Body of pancreas (tissue), 4 donors: ENCODE data around the gene ZBTB48. TPM values are rescaled to one million over a fixed set of nuclear protein-coding genes. Genes with fewer than 3 reads are reported as not detected.

ENCODE experiments used
- ATAC-seq: fragments of 150-250 bp; one replicate; pipeline ENCODE4 v1.9.1; 2016
- DNase-seq, 4 donors: peaks; one replicate each; pipeline ENCODE4 v3.0.0-alpha.2; 2019
- H3K27ac ChIP-seq, 4 donors: fragments of 200-600 bp; sonication (generic); 1 replicate in 3 of 4; 2 replicates in 1 of 4; pipeline versions ENCODE4 v1.5.1 to v1.6.1; 2016 to 2019; ENCODE audit warnings: mild to moderate bottlenecking in 1 of 4, mixed read lengths in 1 of 4, moderate library complexity in 1 of 4
- H3K27me3 ChIP-seq, 2 donors: fragments of 200-600 bp; sonication (generic); one replicate each; pipeline ENCODE4 v1.6.0; 2016; ENCODE audit warnings: mild to moderate bottlenecking in 1 of 2
- H3K36me3 ChIP-seq, 2 donors: fragments of 200-600 bp; sonication (generic); replicated peaks in 1 of 2; 2 replicates each; pipeline ENCODE4 v1.5.1; 2016; ENCODE audit warnings: low read depth in 2 of 2; ENCODE audit not compliant: insufficient read depth in 1 of 2
- H3K4me1 ChIP-seq: fragments of 200-600 bp; sonication (generic); one replicate; pipeline ENCODE4 v1.6.0; 2016
- H3K4me3 ChIP-seq, 2 donors: fragments of 200-600 bp; sonication (generic); 1 replicate in 1 of 2; 2 replicates in 1 of 2; pipeline ENCODE4 v1.5.1; 2016 to 2019
- H3K9me3 ChIP-seq, 3 donors: fragments of 200-600 bp; sonication (generic); 1 replicate in 2 of 3; 2 replicates in 1 of 3; pipeline ENCODE4 v1.5.1; 2016
- POLR2A ChIP-seq, 3 donors: fragments of 450-650 bp; IDR thresholded peaks; one replicate each; pipeline ENCODE4 v1.6.1; 2016; ENCODE audit warnings: antibody characterized with exemption in 3 of 3, mild to moderate bottlenecking in 2 of 3
- WGBS, 2 donors: methylation state at CpG; one replicate each; pipeline ENCODE4 v1.1.5; 2017; 5-methylcytosine and 5-hydroxymethylcytosine counted together
- intact Hi-C: fragments of 100-400 bp; cut with DNase I; formaldehyde crosslinking; loops from one replicate; pipeline ENCODE4 v1.15.1; 2023
- total RNA-seq, 2 donors: library from RNA; depleted of rRNA; stranded (reverse); fragments of >200 nt; gene quantifications; one replicate each; pipeline ENCODE4 v1.1.0, GENCODE V29; 2016
- TF ChIP-seq, protein P1 (sequence below), 7 experiments: fragments of 450-650 bp in 4 of 7; fragments of 200-600 bp in 3 of 7; sonication (generic) in 3 of 7; IDR thresholded peaks; one replicate each; pipeline ENCODE4 v1.5.1; 2016 to 2019; ENCODE audit warnings: antibody characterized with exemption in 7 of 7

ZBTB48 gene
- total RNA-seq, 2 donors from 2014 or later: 17.4 to 37.6 TPM

DNA sequence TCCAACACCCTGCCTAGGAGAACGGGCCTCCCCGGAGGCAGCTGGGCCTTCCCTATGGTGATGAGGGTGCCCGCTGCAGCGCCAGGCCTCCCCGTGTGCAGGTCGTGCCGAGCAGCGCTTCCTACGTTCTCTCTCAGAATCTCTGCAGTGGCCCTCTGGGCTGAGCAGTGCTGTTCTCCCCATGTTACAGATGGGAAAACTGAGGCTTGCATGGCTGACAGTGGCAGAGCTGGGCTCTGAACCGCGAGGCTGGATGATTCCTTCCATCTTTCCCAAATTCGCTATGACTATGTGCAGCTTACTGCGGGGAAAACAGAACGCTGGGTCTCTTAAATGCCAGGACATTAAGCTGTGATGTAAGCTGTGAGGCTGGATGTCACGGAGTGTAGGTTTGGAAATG, 14.0 kb downstream of the ZBTB48 start:
- intact Hi-C loops: no loop called here
- Histone ChIP-seq H3K36me3 (peaks cover 10 to 43% of the 10 kb centered on the region in 2 donors), H3K4me3 (no peak overlapping the region), H3K27me3 (no peaks in the 10 kb centered on the region), H3K4me1 (peaks cover 42% of the 10 kb centered on the region), H3K9me3 (no peaks in the 10 kb centered on the region), H3K27ac (no peak overlapping the region)
- WGBS, 2 donors: 95% methylated on average over 7 to 15 of the region's 15 CpGs
- DNase-seq (no peak), ATAC-seq (no peak)
- TF ChIP-seq POLR2A (IDR thresholded peaks at IDR 0.05): no peak
- TF ChIP-seq, protein P1, sequence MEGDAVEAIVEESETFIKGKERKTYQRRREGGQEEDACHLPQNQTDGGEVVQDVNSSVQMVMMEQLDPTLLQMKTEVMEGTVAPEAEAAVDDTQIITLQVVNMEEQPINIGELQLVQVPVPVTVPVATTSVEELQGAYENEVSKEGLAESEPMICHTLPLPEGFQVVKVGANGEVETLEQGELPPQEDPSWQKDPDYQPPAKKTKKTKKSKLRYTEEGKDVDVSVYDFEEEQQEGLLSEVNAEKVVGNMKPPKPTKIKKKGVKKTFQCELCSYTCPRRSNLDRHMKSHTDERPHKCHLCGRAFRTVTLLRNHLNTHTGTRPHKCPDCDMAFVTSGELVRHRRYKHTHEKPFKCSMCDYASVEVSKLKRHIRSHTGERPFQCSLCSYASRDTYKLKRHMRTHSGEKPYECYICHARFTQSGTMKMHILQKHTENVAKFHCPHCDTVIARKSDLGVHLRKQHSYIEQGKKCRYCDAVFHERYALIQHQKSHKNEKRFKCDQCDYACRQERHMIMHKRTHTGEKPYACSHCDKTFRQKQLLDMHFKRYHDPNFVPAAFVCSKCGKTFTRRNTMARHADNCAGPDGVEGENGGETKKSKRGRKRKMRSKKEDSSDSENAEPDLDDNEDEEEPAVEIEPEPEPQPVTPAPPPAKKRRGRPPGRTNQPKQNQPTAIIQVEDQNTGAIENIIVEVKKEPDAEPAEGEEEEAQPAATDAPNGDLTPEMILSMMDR (IDR thresholded peaks at IDR 0.05): no peak

DNA sequence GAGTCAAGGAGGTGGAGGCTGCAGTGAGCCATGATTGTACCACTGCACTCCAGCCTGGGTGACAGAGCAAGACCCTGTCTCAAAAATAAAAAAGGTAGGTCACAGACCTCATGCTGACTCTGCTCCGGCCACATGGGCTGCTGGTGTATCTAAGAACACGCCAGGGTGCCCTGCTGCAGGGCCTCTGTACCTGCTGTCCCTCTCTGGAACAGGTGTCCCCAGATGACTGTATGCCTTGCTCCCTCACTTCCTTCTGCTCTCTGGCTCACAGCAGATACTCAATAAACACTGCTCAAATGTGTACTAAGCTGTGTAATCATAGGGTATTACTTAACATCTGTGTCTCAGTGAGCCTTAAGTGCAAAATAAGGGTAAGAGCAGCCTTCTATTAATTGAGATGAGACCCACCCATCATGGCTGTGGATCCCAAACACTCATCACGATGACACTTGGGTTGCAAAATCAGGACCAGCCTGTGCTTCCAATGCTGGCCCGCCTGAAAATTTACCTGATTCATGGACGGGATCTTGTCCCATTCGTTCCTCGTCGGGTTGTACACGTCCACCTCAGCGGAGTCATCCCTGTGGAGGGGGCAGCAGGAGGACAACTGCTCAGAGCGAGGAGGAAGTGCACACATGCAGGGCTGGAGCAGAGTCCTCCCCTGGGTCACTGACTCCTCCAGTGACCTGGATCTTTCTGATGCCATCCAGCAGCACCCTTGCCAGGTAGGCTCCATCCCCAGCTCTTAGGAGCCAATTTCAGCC, 15.4 kb downstream of the ZBTB48 start:
- 86 to 90% methylated on average over 11 of the region's 11 CpGs for WGBS, 2 donors
- Histone ChIP-seq H3K27me3 (no peaks in the 10 kb centered on the region), H3K36me3 (peaks cover 10 to 35% of the 10 kb centered on the region in 2 donors), H3K9me3 (no peaks in the 10 kb centered on the region), H3K4me3 (no peak overlapping the region), H3K27ac (peak overlapping the region in 1 of 4 donors; percentile 17), H3K4me1 (peaks cover 44% of the 10 kb centered on the region)
- TF ChIP-seq, protein P1 (IDR thresholded peaks at IDR 0.05): no peak
- TF ChIP-seq POLR2A (IDR thresholded peaks at IDR 0.05): no peak
- no peak for ATAC-seq
- peak in 2 of 4 donors; percentile 41 to 42 for DNase-seq
- intact Hi-C loops: no loop called here

DNA sequence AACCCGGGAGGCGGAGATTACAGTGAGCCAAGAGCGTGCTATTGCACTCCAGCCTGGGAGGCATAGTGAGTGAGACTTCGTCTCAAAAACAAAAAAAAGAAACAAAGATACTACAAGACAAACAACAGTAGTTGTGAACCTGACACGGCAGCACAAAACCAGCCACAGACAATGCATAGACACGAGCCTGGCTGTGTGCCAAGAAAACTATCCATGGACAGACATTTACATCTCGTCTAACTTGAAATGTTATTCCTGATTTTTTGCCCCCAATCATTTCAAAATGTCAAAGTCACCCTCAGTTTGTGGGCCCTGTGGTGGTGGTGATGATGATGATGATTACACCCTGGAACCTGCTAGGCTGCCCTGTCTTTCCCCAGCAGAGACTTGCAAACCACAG, 16.6 kb downstream of the ZBTB48 start:
- 51 to 56% methylated on average over 7 of the region's 7 CpGs for WGBS, 2 donors
- Histone ChIP-seq H3K27ac (peak overlapping the region in 1 of 4 donors; percentile 31), H3K4me3 (no peak overlapping the region), H3K4me1 (peaks cover 51% of the 10 kb centered on the region), H3K36me3 (peaks cover 10 to 35% of the 10 kb centered on the region in 2 donors), H3K9me3 (no peaks in the 10 kb centered on the region), H3K27me3 (no peaks in the 10 kb centered on the region)
- no peak for TF ChIP-seq POLR2A (IDR thresholded peaks at IDR 0.05)
- TF ChIP-seq, protein P1 (IDR thresholded peaks at IDR 0.05): no peak
- ATAC-seq: no peak
- no peak for DNase-seq
- intact Hi-C loops: no loop called here

DNA sequence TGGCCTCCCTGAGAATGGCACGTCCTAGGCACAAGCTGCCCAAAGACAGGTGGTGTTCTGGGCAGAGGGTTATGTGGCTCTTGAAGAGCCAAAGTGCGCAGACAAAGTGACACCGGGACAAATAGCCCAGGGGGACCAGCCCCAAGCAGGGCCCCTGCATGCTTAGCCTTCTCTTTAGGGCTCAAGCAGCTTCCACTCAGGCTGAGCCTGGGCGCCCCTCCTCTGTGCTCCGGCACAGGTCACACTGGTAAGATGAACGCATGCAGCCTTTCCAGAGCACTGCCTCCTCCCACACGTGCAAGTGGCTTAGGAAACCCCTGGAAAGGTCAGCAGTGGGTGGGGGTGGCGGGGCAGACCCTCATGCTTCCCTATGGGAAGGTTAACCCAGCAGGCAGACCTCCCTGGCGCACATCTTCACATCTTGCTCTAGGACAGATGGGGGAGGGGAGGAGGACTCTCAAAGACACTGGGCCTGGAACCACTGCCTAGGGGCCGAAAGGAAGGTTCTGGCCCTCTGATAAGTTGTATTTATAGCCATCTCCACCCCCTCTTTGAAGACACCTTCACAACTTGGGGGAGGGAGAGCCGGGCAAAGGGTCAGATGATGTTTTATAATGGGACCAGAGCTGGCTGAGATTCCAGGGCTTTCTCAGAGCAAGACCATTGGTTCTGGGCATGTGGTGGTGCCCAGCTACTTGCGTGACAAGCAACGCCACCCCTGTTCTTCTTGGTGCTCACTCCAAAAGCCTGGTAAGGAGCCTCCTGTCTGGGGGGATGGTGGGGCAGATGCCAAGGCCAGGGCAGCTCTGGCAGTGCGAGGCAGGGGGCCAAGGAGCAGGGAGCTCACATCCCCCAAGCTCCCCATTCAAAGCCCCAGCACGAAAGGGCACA, 17.3 kb downstream of the ZBTB48 start:
- H3K4me3 ChIP-seq: no peak overlapping the region
- WGBS, 2 donors: 58 to 70% methylated on average over 11 to 15 of the region's 15 CpGs

DNA sequence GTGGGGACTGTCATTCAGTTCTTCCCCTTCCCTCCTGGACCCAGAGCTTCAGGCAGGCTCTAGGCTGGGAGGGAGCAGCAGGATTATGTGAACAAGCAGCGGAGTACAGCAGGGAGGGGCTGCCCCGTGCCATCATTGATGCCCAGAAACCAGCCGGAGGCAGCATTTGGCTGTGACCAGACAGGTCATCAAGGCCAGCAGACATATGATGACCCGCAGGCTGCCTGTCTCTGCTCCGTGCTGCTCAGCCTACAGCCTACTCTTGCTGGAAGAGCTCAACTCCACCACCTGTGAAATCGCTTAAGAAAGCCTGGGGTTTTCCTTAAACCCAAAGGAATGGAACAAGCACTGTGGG, 18.0 kb downstream of the ZBTB48 start:
- DNase-seq (no peak), ATAC-seq (no peak)
- TF ChIP-seq, protein P1 (IDR thresholded peaks at IDR 0.05): no peak
- TF ChIP-seq POLR2A (IDR thresholded peaks at IDR 0.05): no peak
- Histone ChIP-seq H3K27me3 (no peaks in the 10 kb centered on the region), H3K4me1 (peaks cover 51% of the 10 kb centered on the region), H3K4me3 (no peak overlapping the region), H3K36me3 (peaks cover 10 to 30% of the 10 kb centered on the region in 2 donors), H3K27ac (peak overlapping the region in 1 of 4 donors; percentile 2), H3K9me3 (no peaks in the 10 kb centered on the region)
- intact Hi-C loops: no loop called here
- WGBS, 2 donors: 56 to 68% methylated on average over 1 to 6 of the region's 6 CpGs

More for the DNA sequence above, 17.3 kb downstream of the ZBTB48 start:
- TF ChIP-seq POLR2A (IDR thresholded peaks at IDR 0.05): no peak
- DNase-seq (no peak), ATAC-seq (no peak)
- peaks cover 10 to 35% of the 10 kb centered on the region in 2 donors for H3K36me3 ChIP-seq
- H3K27ac ChIP-seq: peak overlapping the region in 2 of 4 donors; percentile 2 to 31
- H3K9me3 ChIP-seq: no peaks in the 10 kb centered on the region
- intact Hi-C loops: no loop called here
- H3K4me1 ChIP-seq: peaks cover 51% of the 10 kb centered on the region
- no peaks in the 10 kb centered on the region for H3K27me3 ChIP-seq
